GM21529 (cell line): Measurements from ENCODE around the gene CORO7.

Experiments used
- ATAC-seq: cut with Tn5 transposase; IDR thresholded peaks from one replicate; pipeline ENCODE4 v1.9.1; 2021; ENCODE audit not compliant: unreplicated experiment

The CORO7 gene

DNA sequence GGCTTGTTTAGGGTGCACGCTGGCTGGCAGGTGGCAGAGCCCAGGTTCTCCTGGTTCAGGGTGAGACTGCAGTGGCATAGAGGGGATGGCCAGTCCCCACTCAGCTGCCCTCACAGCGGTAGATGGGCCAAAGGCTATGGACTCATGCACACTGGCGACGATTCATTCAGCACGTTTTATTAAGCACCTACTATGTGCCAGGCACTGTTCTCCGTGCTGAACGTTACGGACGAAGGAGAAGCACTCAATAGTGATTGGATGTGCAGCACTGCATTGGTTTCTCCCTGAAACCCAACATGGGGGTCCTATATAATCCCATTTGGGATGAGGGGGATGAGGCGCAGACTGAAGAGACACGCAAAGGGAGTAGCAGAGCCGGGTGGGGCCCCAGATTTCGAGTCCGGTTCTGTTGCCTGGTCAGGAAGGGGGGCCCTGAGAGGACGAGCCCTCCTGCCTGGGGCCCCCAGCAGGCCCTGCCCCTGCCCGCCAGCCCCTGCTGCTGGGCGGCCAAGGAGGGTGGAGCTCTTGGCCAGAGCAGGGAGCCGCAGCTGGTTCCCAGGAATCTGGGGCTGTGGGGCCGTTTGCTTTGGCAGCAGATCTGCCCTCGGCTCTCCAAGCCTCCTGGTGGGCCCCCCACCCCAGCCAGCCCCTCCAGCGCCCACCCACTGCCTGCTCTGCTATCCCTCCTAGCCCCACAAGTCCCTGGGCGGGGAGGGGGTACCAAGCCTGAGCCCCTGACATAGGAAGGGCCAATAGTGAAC, 91.7 kb downstream of the CORO7 start:
- ATAC-seq, result no peak

DNA sequence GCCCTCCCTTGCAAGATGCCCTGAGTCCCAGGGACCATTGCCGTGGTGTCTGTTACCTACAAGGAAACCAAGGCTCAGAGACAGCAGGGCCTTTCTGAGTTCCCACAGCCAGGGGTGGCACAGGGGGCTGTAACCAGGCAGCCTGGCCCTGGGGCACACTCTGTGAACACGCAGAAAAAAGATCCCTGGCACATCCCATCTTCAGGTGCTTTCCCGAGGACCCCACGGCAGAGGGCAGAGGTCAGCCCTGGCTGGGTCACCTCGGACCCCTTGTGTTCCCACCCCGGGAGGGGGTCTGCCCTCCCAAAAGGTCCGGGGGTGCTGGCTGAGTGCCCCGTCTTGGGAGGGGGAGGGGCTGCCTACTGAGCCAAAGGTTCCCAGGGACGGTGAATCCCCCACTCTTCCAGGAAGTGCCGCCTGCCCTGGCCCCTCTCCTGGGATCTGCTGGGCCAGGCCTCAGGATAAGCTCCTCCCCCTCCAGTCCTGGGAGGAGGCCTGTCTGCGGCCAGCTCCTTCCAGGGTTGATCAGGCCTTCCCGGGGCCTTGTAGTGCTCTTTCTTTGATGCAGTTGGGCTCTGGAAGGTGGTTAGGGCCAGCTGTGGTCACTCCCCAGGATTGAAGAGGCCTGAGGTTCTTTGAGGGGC, 92.4 kb downstream of the CORO7 start:
- ATAC-seq, result no peak

DNA sequence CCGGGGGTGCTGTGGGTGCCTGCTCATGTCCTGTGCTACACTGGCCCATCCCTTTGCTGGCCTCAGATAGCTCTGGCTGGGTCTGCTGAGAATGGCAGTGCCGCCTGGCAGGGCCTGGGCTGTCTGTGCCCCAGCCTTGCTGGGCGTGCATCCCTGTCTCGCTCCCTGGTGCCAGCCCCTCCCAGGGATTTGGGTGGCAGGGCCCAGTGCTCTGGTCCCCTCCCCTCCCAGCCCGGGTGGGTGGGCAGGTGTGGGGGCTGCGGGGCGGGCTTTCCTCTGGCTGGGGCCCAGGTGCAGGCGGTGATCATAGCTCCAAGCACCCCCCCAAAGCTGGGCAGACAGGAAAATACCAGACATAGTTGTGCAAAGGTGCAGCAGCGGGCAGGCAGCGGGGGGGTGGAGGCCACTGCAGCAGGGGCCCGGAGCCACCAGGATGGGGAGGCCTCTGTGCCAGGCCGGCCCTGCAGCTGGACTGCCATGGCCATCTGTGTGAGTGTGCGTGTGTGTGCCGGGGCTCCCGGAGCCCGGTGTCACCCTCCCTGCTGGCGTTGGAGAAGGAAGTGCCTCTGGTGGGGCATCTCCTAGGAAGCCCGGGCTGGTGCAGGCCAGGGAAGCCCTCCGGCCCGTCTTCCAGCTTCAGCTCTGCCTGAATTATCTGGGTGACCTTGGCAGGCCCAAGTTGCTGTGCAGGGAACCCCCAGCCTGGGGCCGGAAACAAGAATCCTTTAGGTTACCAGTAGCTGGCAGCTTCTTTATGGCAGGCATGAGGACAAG, 93.1 kb downstream of the CORO7 start:
- ATAC-seq, result no peak

DNA sequence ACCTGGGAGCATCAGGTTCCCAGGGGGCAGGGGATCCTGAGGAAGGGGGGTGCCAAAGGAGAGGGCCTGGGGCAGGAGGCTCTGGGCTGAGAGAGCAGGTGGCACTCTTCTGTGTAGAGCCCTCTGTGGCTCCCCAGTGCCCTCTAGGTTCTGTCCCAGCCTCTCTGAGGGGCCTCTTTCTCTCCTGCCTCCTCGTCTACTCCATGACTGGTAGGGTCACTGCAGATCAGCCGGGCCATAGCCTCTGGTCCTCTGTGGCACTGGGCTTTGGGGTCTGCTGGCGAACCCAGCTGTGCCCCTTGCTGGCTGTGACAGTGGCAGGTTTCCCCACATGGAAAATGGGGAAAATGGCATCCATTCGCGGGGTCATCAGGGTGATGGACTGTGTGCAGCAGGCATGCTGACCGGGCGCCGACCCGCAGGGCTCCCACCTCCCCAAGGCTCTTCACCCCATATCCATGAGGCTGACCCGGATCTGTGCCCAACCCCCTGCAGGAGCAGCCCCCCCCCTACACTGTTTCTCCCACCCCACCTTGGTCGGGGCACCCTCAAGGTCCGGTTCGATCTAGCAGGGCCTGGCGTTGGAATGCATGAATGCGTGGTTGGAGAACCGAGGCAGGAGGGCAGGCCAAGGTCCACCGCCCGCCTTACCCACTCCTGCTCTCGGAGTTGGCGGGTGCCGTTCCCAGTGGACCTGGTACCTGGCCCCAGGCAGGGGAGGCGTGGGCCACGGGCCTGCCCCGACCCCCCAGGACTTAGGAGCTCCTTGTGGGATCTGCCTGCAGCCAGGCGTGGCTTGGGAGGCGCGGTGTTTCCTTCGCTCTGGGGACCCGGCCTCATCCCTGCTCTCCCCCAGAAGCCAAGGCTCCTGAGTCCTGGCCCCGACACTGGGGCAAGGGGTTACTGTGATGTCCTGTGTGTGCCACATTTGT, 94.0 kb downstream of the CORO7 start:
- ATAC-seq, result no peak

GRCh38 chr16:4321286-4322120, 94.9 kb downstream of the CORO7 start:
- ATAC-seq, result no peak

DNA sequence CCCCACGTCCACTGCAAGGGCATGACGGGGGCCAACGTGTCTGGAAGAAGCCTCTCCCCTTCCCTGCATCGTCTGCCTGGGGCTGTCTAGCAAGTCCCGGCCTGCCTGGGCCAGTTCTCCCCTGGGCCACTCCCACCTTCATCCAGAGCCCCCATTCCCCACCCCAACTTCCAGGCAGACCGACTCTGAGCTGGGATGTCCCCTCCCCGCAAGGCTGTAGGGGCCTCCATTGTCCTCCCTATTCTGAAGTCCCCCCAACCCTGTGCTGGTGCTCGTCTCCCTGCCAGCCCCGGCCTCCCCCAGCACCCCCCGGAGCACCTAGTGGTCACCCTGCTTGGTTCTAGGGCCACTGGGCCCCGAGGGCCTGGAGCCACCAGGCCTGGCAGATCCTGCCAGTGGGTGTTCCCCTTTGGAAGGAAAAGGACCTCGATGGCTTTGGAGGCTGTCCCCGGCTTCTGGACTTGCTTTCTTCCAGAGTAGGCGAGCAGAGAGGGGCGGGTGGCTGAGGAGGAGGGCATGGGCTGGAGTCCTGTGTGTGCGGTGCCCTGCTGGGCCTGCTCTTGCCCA, 95.7 kb downstream of the CORO7 start:
- no peak for ATAC-seq

- no peak for ATAC-seq
Observed at GRCh38 chr16:4319454-4320421, 96.7 kb downstream of the CORO7 start.

- ATAC-seq, result no peak
Observed at GRCh38 chr16:4318967-4319366, 97.4 kb downstream of the CORO7 start.

DNA sequence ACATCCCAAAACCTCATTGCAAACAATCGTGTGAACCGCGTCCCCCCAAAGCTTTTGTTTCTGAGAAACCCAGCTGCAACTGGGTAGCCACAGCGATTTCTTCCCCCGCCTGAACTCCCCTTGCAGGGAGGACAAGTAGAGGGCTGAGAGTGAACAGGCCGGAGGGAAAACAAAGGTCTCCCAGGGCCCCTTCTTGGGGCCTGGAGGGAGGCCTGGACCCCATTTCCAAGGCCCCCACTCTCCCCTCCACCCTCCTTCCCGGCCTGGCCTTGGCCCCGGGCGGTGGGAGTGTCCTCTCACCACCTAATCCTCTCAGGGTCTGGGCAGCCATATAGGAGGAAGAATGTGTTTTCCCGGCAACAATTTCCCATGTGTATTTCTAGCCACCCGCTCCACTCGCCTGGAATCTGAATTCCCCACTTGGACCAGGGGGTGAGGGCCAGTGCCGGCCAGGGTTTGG, 97.9 kb downstream of the CORO7 start:
- ATAC-seq, result no peak

- no peak for ATAC-seq
Observed at GRCh38 chr16:4317532-4318450, 98.6 kb downstream of the CORO7 start.

DNA sequence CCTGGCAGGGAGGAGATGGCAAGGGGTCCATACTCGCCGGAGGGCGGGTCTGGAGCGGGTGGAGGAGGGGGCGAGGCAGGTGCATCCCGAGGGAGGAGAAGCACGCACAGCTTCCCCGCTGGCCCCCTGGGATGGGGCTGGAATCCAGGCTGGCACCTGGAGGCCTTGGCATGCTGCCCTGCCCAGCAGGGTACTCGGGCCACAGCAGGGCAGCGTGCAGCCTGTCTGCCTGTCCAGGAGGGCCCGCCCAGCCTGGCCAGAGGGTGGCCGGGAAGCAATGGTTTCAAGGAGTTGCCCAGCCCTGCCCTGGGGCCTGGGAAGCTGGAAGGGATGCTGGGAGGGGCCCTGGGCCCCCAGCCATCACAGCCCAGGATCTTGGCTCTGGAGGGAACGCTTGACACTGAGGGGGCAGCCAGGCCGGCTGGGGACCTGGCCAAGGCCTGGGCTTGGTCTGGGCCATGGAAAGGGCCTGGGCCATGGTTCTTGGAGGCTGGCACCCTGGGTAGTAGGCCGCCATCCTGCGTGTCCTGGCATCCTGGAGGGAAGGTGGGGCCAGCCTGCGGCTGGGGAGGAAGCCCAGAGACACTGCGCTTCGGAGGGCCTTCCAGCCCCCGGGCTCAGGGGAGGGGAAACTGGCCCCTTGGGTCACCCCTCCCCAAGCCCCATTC, 99.4 kb downstream of the CORO7 start:
- ATAC-seq, result no peak

- ATAC-seq, result no peak
Observed at GRCh38 chr16:4316108-4316863, 100.1 kb downstream of the CORO7 start.

GRCh38 chr16:4315186-4316107, 100.9 kb downstream of the CORO7 start, which contains the start of gene GLIS2:
Gene GLIS2 (plus strand): TSS chr16:4316067. CDS start chr16:4332281, 16,214 bp downstream.
- no peak for ATAC-seq

DNA sequence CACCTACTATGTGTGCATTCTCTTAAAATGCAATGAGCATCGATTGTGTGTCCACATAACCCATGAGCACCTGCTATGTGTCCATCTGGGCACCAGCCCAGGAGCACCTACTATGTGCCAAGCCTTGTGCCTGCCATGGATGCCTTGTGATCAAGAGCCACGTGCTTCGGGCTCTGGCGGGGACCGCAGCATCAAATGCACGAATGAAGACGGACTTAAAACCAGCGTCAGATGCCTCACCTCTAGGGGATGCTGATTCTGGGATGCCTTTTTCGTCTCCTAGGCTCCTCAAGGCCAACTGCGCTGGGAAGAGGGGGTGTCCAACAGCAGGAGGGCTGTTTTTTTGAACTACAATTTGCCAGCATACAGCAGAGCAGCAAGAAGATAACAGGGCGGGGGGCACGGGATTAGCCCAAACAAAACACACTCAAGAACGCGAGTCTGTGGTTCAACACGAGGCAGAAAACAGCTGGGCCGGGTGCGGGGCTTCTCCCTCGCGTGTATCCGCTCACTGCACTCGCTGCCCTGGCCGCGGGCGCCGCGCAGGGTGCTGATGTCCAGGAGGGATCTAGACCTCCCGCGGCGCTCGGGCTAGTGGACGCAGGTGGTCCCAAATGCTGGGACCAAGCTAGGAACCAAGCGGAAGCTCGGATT, 101.7 kb downstream of the CORO7 start:
- no peak for ATAC-seq
